A673 (cell line): ENCODE measurements around the gene MXRA8.

Experiments
- EZH2 ChIP-seq: fragments of 200-600 bp; sonication (generic); IDR thresholded peaks from 2 replicates; pipeline ENCODE4 v1.6.1; 2017; ENCODE audit warnings: borderline replicate concordance, low read depth, mild to moderate bottlenecking, mixed read lengths, antibody characterized with exemption, low read length; ENCODE audit not compliant: poor library complexity, severe bottlenecking
- TF ChIP-seq, protein P1 (sequence below): fragments of 300-800, 200-600 bp; sonication (generic); conservative IDR thresholded peaks from 2 replicates; pipeline ENCODE4 v1.5.1; 2017; ENCODE audit warnings: low read depth, mild to moderate bottlenecking, antibody characterized with exemption, low read length, moderate library complexity, mixed read lengths

GRCh38 chr1:1347026-1347595 is 11.2 kb downstream of the MXRA8 start:
- TF ChIP-seq, protein P1, sequence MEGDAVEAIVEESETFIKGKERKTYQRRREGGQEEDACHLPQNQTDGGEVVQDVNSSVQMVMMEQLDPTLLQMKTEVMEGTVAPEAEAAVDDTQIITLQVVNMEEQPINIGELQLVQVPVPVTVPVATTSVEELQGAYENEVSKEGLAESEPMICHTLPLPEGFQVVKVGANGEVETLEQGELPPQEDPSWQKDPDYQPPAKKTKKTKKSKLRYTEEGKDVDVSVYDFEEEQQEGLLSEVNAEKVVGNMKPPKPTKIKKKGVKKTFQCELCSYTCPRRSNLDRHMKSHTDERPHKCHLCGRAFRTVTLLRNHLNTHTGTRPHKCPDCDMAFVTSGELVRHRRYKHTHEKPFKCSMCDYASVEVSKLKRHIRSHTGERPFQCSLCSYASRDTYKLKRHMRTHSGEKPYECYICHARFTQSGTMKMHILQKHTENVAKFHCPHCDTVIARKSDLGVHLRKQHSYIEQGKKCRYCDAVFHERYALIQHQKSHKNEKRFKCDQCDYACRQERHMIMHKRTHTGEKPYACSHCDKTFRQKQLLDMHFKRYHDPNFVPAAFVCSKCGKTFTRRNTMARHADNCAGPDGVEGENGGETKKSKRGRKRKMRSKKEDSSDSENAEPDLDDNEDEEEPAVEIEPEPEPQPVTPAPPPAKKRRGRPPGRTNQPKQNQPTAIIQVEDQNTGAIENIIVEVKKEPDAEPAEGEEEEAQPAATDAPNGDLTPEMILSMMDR: no peak
- no peak for TF ChIP-seq EZH2
